ENCODE results near the gene PLEKHG3.
"Not testable (repeated sequence)": the region's sequence is repeated elsewhere in the genome, so short reads cannot be mapped to it uniquely, and the experiment has no call there.

Gene PLEKHG3

DNA sequence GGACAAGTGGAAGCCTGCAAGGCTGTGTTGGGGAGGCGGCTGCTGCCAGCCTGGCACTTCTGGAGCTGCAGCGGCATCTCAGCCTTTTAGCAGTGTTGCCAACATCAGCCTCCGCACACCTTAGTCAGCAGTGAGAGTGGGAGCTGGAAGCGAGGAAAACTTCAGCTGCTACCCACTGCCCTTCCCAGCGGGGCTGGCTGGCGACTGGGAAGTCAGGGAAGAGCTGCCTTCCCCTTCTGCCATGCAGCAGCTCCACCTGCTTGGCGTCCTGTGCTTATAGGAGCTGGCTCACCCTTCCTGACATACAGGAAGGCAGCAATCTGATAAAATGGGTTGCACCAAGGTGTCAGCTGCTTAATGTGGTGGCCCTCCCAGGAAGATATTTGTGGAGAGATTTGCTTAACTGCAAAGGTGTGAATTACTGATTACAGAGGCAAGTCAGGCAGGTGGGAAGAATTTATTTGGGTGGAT lies 15.4 kb upstream of the PLEKHG3 start:
- no peak for TF ChIP-seq CTCF (IDR thresholded peaks at IDR 0.05; ENCODE audit: insufficient read depth, low read length, poor library complexity, severe bottlenecking)
- Histone ChIP-seq H3K36me3 (ENCODE audit: control insufficient read depth, insufficient read depth, low read length) (no peaks in the 10 kb centered on the region), H3K4me3 (replicated peaks; ENCODE audit: low read depth, low read length) (no peak overlapping the region), H3K27me3 (replicated peaks; ENCODE audit: control insufficient read depth, insufficient read depth, low read length) (no peaks in the 10 kb centered on the region; the same call in 1 of the 2 replicates)
- no peak for DNase-seq (ENCODE audit: extremely low read depth, insufficient read length)

DNA sequence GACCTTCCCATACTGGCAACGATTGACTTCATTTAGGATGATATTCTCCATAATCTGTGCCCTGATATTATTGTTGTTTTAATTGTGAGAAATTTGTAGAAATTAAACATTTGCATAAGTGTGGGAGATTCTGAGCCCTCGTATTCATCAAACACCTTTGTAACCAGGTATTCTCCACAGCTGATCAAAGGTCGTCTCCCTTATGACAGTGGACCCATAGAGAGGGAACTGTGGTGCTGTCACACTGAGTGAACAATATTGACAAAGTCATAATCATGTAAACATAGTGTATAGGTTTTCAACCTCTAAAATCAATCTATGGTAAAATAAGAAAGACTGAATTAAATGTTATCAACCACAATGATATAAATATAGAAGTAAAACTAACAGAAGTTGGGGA lies 14.9 kb upstream of the PLEKHG3 start:
- no peak for TF ChIP-seq CTCF (IDR thresholded peaks at IDR 0.05; ENCODE audit: insufficient read depth, low read length, poor library complexity, severe bottlenecking)
- no peak for DNase-seq (ENCODE audit: extremely low read depth, insufficient read length)
- H3K36me3 ChIP-seq (ENCODE audit: control insufficient read depth, insufficient read depth, low read length), result no peaks in the 10 kb centered on the region
- H3K27me3 ChIP-seq (replicated peaks; ENCODE audit: control insufficient read depth, insufficient read depth, low read length), result no peaks in the 10 kb centered on the region; the same call in 1 of the 2 replicates
- H3K4me3 ChIP-seq (replicated peaks; ENCODE audit: low read depth, low read length), result no peak overlapping the region

GRCh38 chr14:64690607-64691006 lies 13.6 kb upstream of the PLEKHG3 start:
- not testable (repeated sequence) for H3K4me3 ChIP-seq (replicated peaks; ENCODE audit: low read depth, low read length); H3K36me3 ChIP-seq (ENCODE audit: control insufficient read depth, insufficient read depth, low read length); DNase-seq (ENCODE audit: extremely low read depth, insufficient read length); H3K27me3 ChIP-seq (replicated peaks; ENCODE audit: control insufficient read depth, insufficient read depth, low read length)

DNA sequence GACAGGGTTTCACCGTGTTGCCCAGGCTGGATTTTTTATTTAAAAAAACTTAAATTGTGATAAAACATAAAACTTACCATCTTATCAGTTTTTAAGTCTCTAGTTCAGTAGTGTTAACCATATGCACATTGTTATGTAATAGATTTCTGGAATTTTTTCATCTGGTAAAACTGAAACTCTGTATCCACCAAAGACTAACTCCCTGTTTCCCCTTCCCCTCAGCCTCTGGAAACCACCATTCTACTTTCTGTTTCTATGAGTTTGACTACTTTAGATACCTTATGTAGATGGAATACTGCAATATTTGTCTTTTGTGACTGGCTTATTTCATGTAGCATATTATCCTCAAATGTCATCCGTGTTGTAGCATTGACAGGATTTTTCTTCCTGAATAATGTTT lies 12.8 kb upstream of the PLEKHG3 start:
- no peak overlapping the region for H3K4me3 ChIP-seq (replicated peaks; ENCODE audit: low read depth, low read length)
- no peaks in the 10 kb centered on the region; the same call in 1 of the 2 replicates for H3K27me3 ChIP-seq (replicated peaks; ENCODE audit: control insufficient read depth, insufficient read depth, low read length)
- no peak for DNase-seq (ENCODE audit: extremely low read depth, insufficient read length)
- no peak for TF ChIP-seq CTCF (IDR thresholded peaks at IDR 0.05; ENCODE audit: insufficient read depth, low read length, poor library complexity, severe bottlenecking)
- no peaks in the 10 kb centered on the region for H3K36me3 ChIP-seq (ENCODE audit: control insufficient read depth, insufficient read depth, low read length)

DNA sequence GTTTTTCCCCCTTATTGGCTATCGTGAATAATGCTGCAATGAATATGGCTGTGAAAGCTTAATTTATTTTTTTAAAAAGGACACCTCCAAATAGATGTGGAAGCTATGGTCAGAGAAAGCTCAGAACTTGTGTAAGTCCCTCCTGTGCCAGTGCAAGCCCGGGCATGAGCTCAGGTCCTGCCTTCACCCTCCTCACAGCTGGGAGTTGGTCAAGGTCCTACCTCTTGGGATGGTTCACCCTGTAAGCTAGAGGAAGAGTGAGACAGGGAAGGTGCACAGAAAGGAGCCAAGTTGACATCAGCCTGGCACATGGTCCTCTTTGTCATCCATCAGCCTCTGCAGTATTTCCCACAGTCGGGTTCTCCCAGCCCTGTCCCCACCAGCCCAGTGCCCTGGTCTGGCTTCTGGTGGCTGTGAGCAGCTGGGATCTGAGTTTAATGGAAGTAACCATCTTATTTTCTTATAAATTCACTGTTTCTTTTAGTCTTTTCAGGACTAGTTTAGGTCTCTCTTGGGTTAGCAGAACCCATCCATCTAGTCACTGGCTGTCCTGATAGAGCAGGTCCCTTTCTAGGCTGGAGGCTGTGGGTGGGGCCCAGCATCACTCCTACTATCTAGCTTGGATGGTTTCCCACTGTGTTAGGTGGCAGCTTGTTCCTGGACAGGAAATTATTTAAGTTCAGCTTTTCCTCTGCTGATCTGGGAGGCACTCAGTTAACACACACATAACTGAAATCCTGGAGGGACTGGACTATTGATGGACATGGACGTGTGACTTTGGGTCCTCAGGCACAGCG lies 11.8 kb upstream of the PLEKHG3 start:
- TF ChIP-seq CTCF (IDR thresholded peaks at IDR 0.05; ENCODE audit: insufficient read depth, low read length, poor library complexity, severe bottlenecking), result no peak
- Histone ChIP-seq H3K4me3 (replicated peaks; ENCODE audit: low read depth, low read length) (no peak overlapping the region), H3K36me3 (ENCODE audit: control insufficient read depth, insufficient read depth, low read length) (no peaks in the 10 kb centered on the region), H3K27me3 (replicated peaks; ENCODE audit: control insufficient read depth, insufficient read depth, low read length) (no peaks in the 10 kb centered on the region; the same call in 1 of the 2 replicates)
- no peak for DNase-seq (ENCODE audit: extremely low read depth, insufficient read length)

GRCh38 chr14:64692986-64693809 lies 11.0 kb upstream of the PLEKHG3 start:
- TF ChIP-seq CTCF (IDR thresholded peaks at IDR 0.05; ENCODE audit: insufficient read depth, low read length, poor library complexity, severe bottlenecking), result no peak
- no peaks in the 10 kb centered on the region for H3K36me3 ChIP-seq (ENCODE audit: control insufficient read depth, insufficient read depth, low read length)
- DNase-seq (ENCODE audit: extremely low read depth, insufficient read length), result no peak
- H3K4me3 ChIP-seq (replicated peaks; ENCODE audit: low read depth, low read length), result no peak overlapping the region
- H3K27me3 ChIP-seq (replicated peaks; ENCODE audit: control insufficient read depth, insufficient read depth, low read length), result no peaks in the 10 kb centered on the region; the same call in 1 of the 2 replicates

Data from GM06990 (cell line).